MM.1S (cell line): Measurements from ENCODE around the gene DDX39A.
"Not testable (repeated sequence)": the region's sequence is repeated elsewhere in the genome, so short reads cannot be mapped to it uniquely, and the experiment has no call there.

Source experiments
- DNase-seq: peaks from one replicate; pipeline ENCODE4 v3.0.0-alpha.2; 2015
- H2AFZ ChIP-seq: fragments of 300-600 bp; sonication (generic); 2 replicates; pipeline ENCODE4 v1.6.0; 2016; ENCODE audit warnings: antibody characterized with exemption, low read length
- H3F3A ChIP-seq: fragments of 300-600 bp; sonication (generic); 2 replicates; pipeline ENCODE4 v1.6.1; 2016; ENCODE audit warnings: mild to moderate bottlenecking, antibody characterized with exemption, low read length, moderate library complexity, mixed read lengths; ENCODE audit not compliant: insufficient read depth
- H3K27ac ChIP-seq: fragments of 300-600 bp; sonication (generic); 2 replicates; pipeline ENCODE4 v1.5.1; 2016; ENCODE audit warnings: mild to moderate bottlenecking, low read length
- H3K27me3 ChIP-seq: fragments of 300-600 bp; sonication (generic); replicated peaks from 2 replicates; pipeline ENCODE4 v1.6.0; 2016; ENCODE audit warnings: low read length; ENCODE audit not compliant: insufficient read depth
- H3K36me3 ChIP-seq: fragments of 300-600 bp; sonication (generic); replicated peaks from 2 replicates; pipeline ENCODE4 v1.6.1; 2016; ENCODE audit warnings: mild to moderate bottlenecking, low read length, mixed read lengths; ENCODE audit not compliant: insufficient read depth
- H3K4me1 ChIP-seq: fragments of 300-600 bp; sonication (generic); 2 replicates; pipeline ENCODE4 v1.6.1; 2016; ENCODE audit warnings: low read length, mixed read lengths
- H3K4me2 ChIP-seq: fragments of 300-600 bp; sonication (generic); 2 replicates; pipeline ENCODE4 v1.6.0; 2016; ENCODE audit warnings: low read depth, low read length
- H3K4me3 ChIP-seq: fragments of 300-600 bp; sonication (generic); 2 replicates; pipeline ENCODE4 v1.5.1; 2016; ENCODE audit warnings: low read length, mixed read lengths
- H3K79me2 ChIP-seq: fragments of 300-600 bp; sonication (generic); 2 replicates; pipeline ENCODE4 v1.6.1; 2016; ENCODE audit warnings: mixed run types, low read length, mixed read lengths
- H3K9ac ChIP-seq: fragments of 300-600 bp; sonication (generic); 2 replicates; pipeline ENCODE4 v1.6.1; 2016; ENCODE audit warnings: low read length, mixed read lengths
- H3K9me2 ChIP-seq: fragments of 300-600 bp; sonication (generic); replicated peaks from 2 replicates; pipeline ENCODE4 v1.6.1; 2016; ENCODE audit warnings: mild to moderate bottlenecking, low read length, mixed read lengths; ENCODE audit not compliant: insufficient read depth
- H3K9me3 ChIP-seq: fragments of 300-600 bp; sonication (generic); replicated peaks from 2 replicates; pipeline ENCODE4 v1.6.1; 2016; ENCODE audit warnings: mild to moderate bottlenecking, low read length, mixed read lengths; ENCODE audit not compliant: insufficient read depth
- H4K20me1 ChIP-seq: fragments of 300-600 bp; sonication (generic); 2 replicates; pipeline ENCODE4 v1.6.1; 2016; ENCODE audit warnings: mild to moderate bottlenecking, low read length, moderate library complexity, mixed read lengths; ENCODE audit not compliant: insufficient read depth
- EZH2 ChIP-seq: fragments of 300-600 bp; sonication (generic); optimal IDR thresholded peaks from 2 replicates; pipeline ENCODE3; 2017; ENCODE audit warnings: low read depth, mild to moderate bottlenecking, antibody characterized with exemption, low read length, mixed read lengths
- EZH2phosphoT487 ChIP-seq: fragments of 300-600 bp; sonication (generic); IDR thresholded peaks from 2 replicates; pipeline ENCODE4 v1.6.1; 2018; ENCODE audit warnings: antibody characterized with exemption, low read length
- TF ChIP-seq, protein P1 (sequence below): fragments of 300-600 bp; sonication (generic); IDR thresholded peaks from 2 replicates; pipeline ENCODE4 v1.5.1; 2016; ENCODE audit warnings: antibody characterized with exemption, low read length, mixed read lengths

Gene DDX39A

DNA sequence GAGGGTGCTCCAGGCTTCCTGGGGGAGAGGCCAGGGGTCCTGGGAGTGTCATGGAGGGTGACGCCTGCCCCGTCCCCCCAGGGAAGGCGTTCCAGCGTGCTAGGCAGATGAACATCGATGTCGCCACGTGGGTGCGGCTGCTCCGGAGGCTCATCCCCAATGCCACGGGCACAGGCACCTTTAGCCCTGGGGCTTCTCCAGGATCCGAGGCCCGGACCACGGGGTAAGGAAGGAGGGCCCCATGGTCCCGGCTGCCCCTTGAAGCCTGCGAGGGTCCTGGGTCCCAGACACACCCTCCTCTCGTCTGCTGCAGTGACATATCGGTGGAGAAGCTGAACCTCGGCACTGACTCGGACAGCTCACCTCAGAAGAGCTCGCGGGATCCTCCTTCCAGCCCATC, 44.6 kb upstream of the DDX39A start:
- no peaks in the 10 kb centered on the region for H4K20me1 ChIP-seq
- H3K9me3 ChIP-seq, result no peaks in the 10 kb centered on the region
- H3K27me3 ChIP-seq, result no peaks in the 10 kb centered on the region
- H3K79me2 ChIP-seq, result no peaks in the 10 kb centered on the region
- no peak overlapping the region for H2AFZ ChIP-seq
- H3K4me2 ChIP-seq, result no peak overlapping the region
- no peaks in the 10 kb centered on the region for H3F3A ChIP-seq
- H3K27ac ChIP-seq, result no peak overlapping the region
- TF ChIP-seq, protein P1, sequence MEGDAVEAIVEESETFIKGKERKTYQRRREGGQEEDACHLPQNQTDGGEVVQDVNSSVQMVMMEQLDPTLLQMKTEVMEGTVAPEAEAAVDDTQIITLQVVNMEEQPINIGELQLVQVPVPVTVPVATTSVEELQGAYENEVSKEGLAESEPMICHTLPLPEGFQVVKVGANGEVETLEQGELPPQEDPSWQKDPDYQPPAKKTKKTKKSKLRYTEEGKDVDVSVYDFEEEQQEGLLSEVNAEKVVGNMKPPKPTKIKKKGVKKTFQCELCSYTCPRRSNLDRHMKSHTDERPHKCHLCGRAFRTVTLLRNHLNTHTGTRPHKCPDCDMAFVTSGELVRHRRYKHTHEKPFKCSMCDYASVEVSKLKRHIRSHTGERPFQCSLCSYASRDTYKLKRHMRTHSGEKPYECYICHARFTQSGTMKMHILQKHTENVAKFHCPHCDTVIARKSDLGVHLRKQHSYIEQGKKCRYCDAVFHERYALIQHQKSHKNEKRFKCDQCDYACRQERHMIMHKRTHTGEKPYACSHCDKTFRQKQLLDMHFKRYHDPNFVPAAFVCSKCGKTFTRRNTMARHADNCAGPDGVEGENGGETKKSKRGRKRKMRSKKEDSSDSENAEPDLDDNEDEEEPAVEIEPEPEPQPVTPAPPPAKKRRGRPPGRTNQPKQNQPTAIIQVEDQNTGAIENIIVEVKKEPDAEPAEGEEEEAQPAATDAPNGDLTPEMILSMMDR, result no peak
- TF ChIP-seq EZH2 (no peak), EZH2phosphoT487 (no peak)
- H3K36me3 ChIP-seq, result no peaks in the 10 kb centered on the region
- no peaks in the 10 kb centered on the region for H3K4me1 ChIP-seq
- no peak overlapping the region for H3K9ac ChIP-seq
- no peak overlapping the region for H3K4me3 ChIP-seq
- no peak for DNase-seq
- no peaks in the 10 kb centered on the region for H3K9me2 ChIP-seq

DNA sequence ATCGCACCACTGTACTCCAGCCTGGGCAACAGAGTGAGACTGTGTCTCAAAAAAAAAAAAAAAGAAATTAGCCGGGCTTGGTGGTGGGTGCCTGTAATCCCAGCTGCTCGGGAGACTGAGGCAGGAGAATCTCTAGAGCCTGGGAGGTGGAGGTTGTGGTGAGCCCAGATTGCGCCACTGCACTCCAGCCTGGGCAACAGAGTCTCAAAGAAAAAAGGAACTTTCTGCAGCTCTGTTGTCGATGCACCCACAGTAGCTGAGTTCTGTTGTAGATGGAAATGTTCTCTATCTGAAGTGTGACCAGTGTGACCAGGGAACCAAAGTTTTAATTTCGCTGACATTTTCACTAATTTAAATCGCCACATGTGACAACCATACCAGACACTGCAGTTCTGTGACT, 43.3 kb upstream of the DDX39A start:
- H3K9me2 ChIP-seq, H3K9ac ChIP-seq, H3K4me1 ChIP-seq, H3K4me2 ChIP-seq, H4K20me1 ChIP-seq, H3K27ac ChIP-seq, H2AFZ ChIP-seq, H3K36me3 ChIP-seq, H3K27me3 ChIP-seq, H3F3A ChIP-seq, H3K9me3 ChIP-seq, H3K79me2 ChIP-seq, DNase-seq, H3K4me3 ChIP-seq: not testable (repeated sequence)

DNA sequence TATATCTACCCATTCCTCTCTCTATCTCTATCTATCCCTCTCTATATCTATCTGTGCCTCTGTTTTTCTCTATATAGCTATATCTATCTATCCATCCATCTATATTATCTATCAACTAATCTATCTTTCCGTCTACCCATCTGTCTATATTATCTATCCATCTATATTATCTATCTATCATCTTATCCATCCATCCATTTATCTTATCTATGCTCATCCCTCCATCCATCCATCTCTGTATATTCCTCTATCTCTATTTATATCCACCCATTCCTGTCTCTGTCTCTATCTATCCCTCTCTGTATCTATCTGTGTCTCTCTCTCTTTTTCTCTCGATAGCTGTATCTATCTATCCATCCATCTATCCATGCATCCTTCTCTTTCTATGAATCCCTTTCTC, 41.8 kb upstream of the DDX39A start:
- Histone ChIP-seq H3K9me2 (no peaks in the 10 kb centered on the region), H4K20me1 (no peaks in the 10 kb centered on the region), H3K9me3 (no peaks in the 10 kb centered on the region), H3F3A (no peaks in the 10 kb centered on the region), H3K4me3 (no peak overlapping the region), H3K27me3 (no peaks in the 10 kb centered on the region), H3K9ac (no peak overlapping the region), H2AFZ (no peak overlapping the region), H3K79me2 (no peaks in the 10 kb centered on the region), H3K4me2 (no peak overlapping the region), H3K4me1 (no peaks in the 10 kb centered on the region), H3K36me3 (no peaks in the 10 kb centered on the region), H3K27ac (no peak overlapping the region)
- TF ChIP-seq, protein P1, result no peak
- TF ChIP-seq EZH2phosphoT487 (no peak), EZH2 (no peak)
- no peak for DNase-seq

DNA sequence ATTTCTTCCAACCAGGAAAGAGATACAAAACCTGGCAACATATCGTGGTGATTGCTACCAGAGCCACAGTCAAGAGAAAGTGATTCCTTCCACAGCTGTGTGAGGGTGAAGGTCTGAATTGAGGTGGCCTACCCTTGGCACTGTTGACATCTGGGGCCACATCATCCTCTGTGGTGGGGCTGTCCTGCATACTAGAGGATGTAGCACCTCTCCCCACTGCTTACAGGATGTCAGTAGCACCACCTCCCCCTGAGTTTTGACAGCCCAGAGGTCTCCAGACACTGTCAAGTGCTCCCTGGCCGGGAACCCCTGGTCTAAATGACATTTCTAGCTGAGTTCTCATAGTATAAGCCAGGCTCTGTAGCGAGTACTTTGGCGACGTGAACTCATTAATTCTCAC, 40.6 kb upstream of the DDX39A start:
- H3K27ac ChIP-seq, result no peak overlapping the region
- no peaks in the 10 kb centered on the region for H3K9me3 ChIP-seq
- H4K20me1 ChIP-seq, result no peaks in the 10 kb centered on the region
- no peaks in the 10 kb centered on the region for H3K36me3 ChIP-seq
- DNase-seq, result no peak
- H3F3A ChIP-seq, result no peaks in the 10 kb centered on the region
- no peak overlapping the region for H3K9ac ChIP-seq
- no peaks in the 10 kb centered on the region for H3K4me1 ChIP-seq
- H2AFZ ChIP-seq, result no peak overlapping the region
- H3K27me3 ChIP-seq, result no peaks in the 10 kb centered on the region
- TF ChIP-seq EZH2 (no peak), EZH2phosphoT487 (no peak)
- TF ChIP-seq, protein P1, result no peak
- H3K4me3 ChIP-seq, result no peak overlapping the region
- no peaks in the 10 kb centered on the region for H3K79me2 ChIP-seq
- H3K4me2 ChIP-seq, result no peak overlapping the region
- H3K9me2 ChIP-seq, result no peaks in the 10 kb centered on the region

DNA sequence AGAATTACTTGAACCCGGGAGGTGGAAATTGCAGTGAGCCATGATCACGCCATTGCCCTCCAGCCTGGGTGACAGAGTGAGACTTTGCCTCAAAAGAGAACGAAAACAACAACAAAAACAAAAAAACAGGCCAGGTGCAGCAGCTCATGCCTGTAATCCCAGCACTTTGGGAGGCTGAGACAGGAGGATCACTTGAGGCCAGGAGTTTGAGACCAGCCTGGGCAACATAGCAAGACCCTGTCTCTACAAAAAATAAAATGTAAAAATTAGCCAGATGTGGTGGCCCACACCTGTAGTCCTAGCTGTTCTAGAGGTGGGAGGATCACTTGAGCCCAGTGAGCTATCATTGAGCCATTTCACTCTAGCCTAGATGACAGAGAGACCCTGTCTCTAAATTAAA, 33.2 kb upstream of the DDX39A start:
- not testable (repeated sequence) for H3K27ac ChIP-seq, H3F3A ChIP-seq, H3K9me3 ChIP-seq, H3K9me2 ChIP-seq, H3K9ac ChIP-seq, H3K4me1 ChIP-seq, H2AFZ ChIP-seq, H3K27me3 ChIP-seq, H3K4me2 ChIP-seq, H4K20me1 ChIP-seq, DNase-seq, H3K79me2 ChIP-seq, H3K4me3 ChIP-seq, H3K36me3 ChIP-seq
